HCT116 (cell line): Measurements from ENCODE around the gene TNFSF13. TPM values are rescaled to one million over a fixed set of nuclear protein-coding genes. Genes with fewer than 3 reads are reported as not detected.

Experiments
- ATAC-seq: fragments of 200-7000 bp; cut with Tn5 transposase; 2 replicates; pipeline ENCODE4 v1.9.1; 2020; ENCODE audit warnings: mild to moderate bottlenecking, moderate library complexity
- BruUV-seq: library from RNA; stranded (reverse); fragments of 400-500 nt; replicated peaks from 2 replicates; lab custom pipeline; 2021; lab: Mats Ljungman, UMichigan
- CTCF ChIA-PET: fragments of 300-600 bp; sonication (Branson Sonifier 250); formaldehyde crosslinking; loops from one replicate; lab custom pipeline; 2021; ENCODE audit warnings: antibody characterized with exemption; lab: Charles Lee
- POLR2A ChIA-PET: fragments of 300-600, 350-600 bp; sonication (Branson Sonifier 250); formaldehyde crosslinking; loops from one replicate; lab custom pipeline; 2021; ENCODE audit warnings: antibody characterized with exemption; lab: Charles Lee
- RAD21 ChIA-PET, 2 experiments: fragments of 300-600 bp; sonication (Branson Sonifier 250); formaldehyde crosslinking; loops; one replicate each; lab custom pipeline; 2023; ENCODE audit warnings: low total read pairs in 2 of 2; ENCODE audit not compliant: uncharacterized antibody in 2 of 2, unreplicated experiment in 2 of 2, low non-redundant PET in 1 of 2; lab: Charles Lee
- DNase-seq: peaks from one replicate; pipeline ENCODE4 v3.0.0-alpha.2; 2010; ENCODE audit warnings: low read depth, low spot score
- H2AFZ ChIP-seq: fragments of 200-600 bp; shearing (Covaris generic), sonication (generic); 2 replicates; pipeline ENCODE4 v1.6.1; 2017; ENCODE audit warnings: low read depth, mixed run types, mixed read lengths, antibody characterized with exemption, low read length; ENCODE audit not compliant: poor library complexity, severe bottlenecking
- H3K27ac ChIP-seq: 2 replicates; pipeline ENCODE4 v1.5.1; 2012; ENCODE audit warnings: low read depth, low read length
- H3K27me3 ChIP-seq: fragments of 200-600 bp; sonication (generic); 2 replicates; pipeline ENCODE4 v1.6.1; 2016; ENCODE audit warnings: mixed run types, low read length, mixed read lengths; ENCODE audit not compliant: insufficient read depth
- H3K36me3 ChIP-seq, 2 experiments: fragments of 200-500 bp in 1 of 2; fragments of 200-600 bp in 1 of 2; sonication (Bioruptor generic) in 1 of 2; sonication (generic) in 1 of 2; 2 replicates each; pipeline versions ENCODE4 v1.5.1 to v1.6.1; 2014 to 2016; ENCODE audit warnings: low read length in 2 of 2, inconsistent platforms in 1 of 2, mixed read lengths in 1 of 2, mixed run types in 1 of 2; ENCODE audit not compliant: insufficient read depth in 2 of 2, control insufficient read depth in 1 of 2
- H3K4me1 ChIP-seq, 2 experiments: fragments of 200-600 bp in 1 of 2; sonication (generic) in 1 of 2; 2 replicates each; pipeline versions ENCODE4 v1.5.1 to v1.6.1; 2012 to 2017; ENCODE audit warnings: low read length in 2 of 2, inconsistent platforms in 1 of 2, mild to moderate bottlenecking in 1 of 2, mixed read lengths in 1 of 2, mixed run types in 1 of 2, moderate library complexity in 1 of 2; ENCODE audit not compliant: insufficient read depth in 2 of 2, control insufficient read depth in 1 of 2
- H3K4me2 ChIP-seq: fragments of 200-600 bp; sonication (generic); 2 replicates; pipeline ENCODE4 v1.6.1; 2017; ENCODE audit warnings: mixed run types, low read length, mixed read lengths
- H3K4me3 ChIP-seq, 2 experiments: fragments of 200-600 bp in 1 of 2; sonication (generic) in 1 of 2; replicated peaks in 1 of 2; 2 replicates each; pipeline ENCODE4 v1.5.1; 2011 to 2016; ENCODE audit warnings: low read length in 2 of 2, control low read depth in 1 of 2, low read depth in 1 of 2, mild to moderate bottlenecking in 1 of 2, mixed read lengths in 1 of 2, mixed run types in 1 of 2
- H3K79me2 ChIP-seq: fragments of 200-600 bp; sonication (generic); 2 replicates; pipeline ENCODE4 v1.6.1; 2017; ENCODE audit warnings: mild to moderate bottlenecking, mixed run types, low read length, moderate library complexity, mixed read lengths; ENCODE audit not compliant: insufficient read depth
- H3K9ac ChIP-seq: fragments of 200-600 bp; sonication (generic); 2 replicates; pipeline ENCODE4 v1.6.1; 2016; ENCODE audit warnings: low read length, mixed read lengths
- H3K9me2 ChIP-seq: fragments of 200-600 bp; sonication (generic), shearing (Covaris generic); 2 replicates; pipeline ENCODE4 v1.6.1; 2017; ENCODE audit warnings: mixed run types, mild to moderate bottlenecking, moderate library complexity; ENCODE audit not compliant: insufficient read depth
- H3K9me3 ChIP-seq, 2 experiments: fragments of 200-500 bp in 1 of 2; fragments of 200-600 bp in 1 of 2; sonication (Bioruptor generic) in 1 of 2; sonication (generic) in 1 of 2; 2 replicates each; pipeline ENCODE4 v1.6.1; 2014 to 2017; ENCODE audit warnings: low read length in 2 of 2, mixed read lengths in 2 of 2, inconsistent platforms in 1 of 2, low read depth in 1 of 2, mild to moderate bottlenecking in 1 of 2, mixed run types in 1 of 2, moderate library complexity in 1 of 2; ENCODE audit not compliant: control insufficient read depth in 1 of 2, insufficient read depth in 1 of 2
- H4K20me1 ChIP-seq: fragments of 200-600 bp; sonication (generic), shearing (Covaris generic); 2 replicates; pipeline ENCODE4 v1.6.1; 2017; ENCODE audit warnings: mixed run types, mild to moderate bottlenecking, moderate library complexity; ENCODE audit not compliant: insufficient read depth
- CEBPB ChIP-seq: IDR thresholded peaks from 2 replicates; pipeline ENCODE4 v1.6.1; 2012; ENCODE audit warnings: low read depth
- ELF1 ChIP-seq: IDR thresholded peaks from 2 replicates; pipeline ENCODE4 v1.6.1; 2012; ENCODE audit warnings: low read depth, borderline replicate concordance
- EZH2 ChIP-seq: fragments of 200-600 bp; sonication (generic); IDR thresholded peaks from 2 replicates; pipeline ENCODE4 v1.6.1; 2017; ENCODE audit warnings: antibody characterized with exemption, mixed run types
- JUND ChIP-seq: IDR thresholded peaks from 2 replicates; pipeline ENCODE4 v1.6.1; 2012
- POLR2A ChIP-seq: IDR thresholded peaks from 2 replicates; pipeline ENCODE4 v1.7.0; 2011; ENCODE audit warnings: borderline replicate concordance; ENCODE audit not compliant: insufficient read depth, insufficient read length; ENCODE audit errors: extremely low read depth
- POLR2AphosphoS5 ChIP-seq: IDR thresholded peaks from 2 replicates; pipeline ENCODE4 v1.6.1; 2011; ENCODE audit warnings: mild to moderate bottlenecking, low read depth, low read length, moderate library complexity
- RAD21 ChIP-seq: IDR thresholded peaks from 2 replicates; pipeline ENCODE4 v1.6.1; 2012; ENCODE audit warnings: low read depth, mild to moderate bottlenecking
- SP1 ChIP-seq: IDR thresholded peaks from 2 replicates; pipeline ENCODE4 v1.6.1; 2012; ENCODE audit warnings: low read depth
- YY1 ChIP-seq: IDR thresholded peaks from 2 replicates; pipeline ENCODE4 v1.6.1; 2011; ENCODE audit warnings: low read length, low read depth, moderate library complexity, mild to moderate bottlenecking; ENCODE audit not compliant: insufficient replicate concordance; ENCODE audit errors: extremely low read depth
- ZBTB33 ChIP-seq: IDR thresholded peaks from 2 replicates; pipeline ENCODE4 v1.6.1; 2011; ENCODE audit warnings: mild to moderate bottlenecking, low read length, moderate library complexity; ENCODE audit not compliant: insufficient replicate concordance; ENCODE audit errors: extremely low read depth
- ZFX ChIP-seq: fragments of 450-650 bp; IDR thresholded peaks from 2 replicates; pipeline ENCODE4 v1.6.1; 2017
- intact Hi-C: fragments of 100-400 bp; cut with micrococcal nuclease; formaldehyde crosslinking; loops from 2 replicates; pipeline ENCODE4 v1.10.0; 2022
- total RNA-seq: library from RNA; stranded (reverse); gene quantifications from one replicate; pipeline ENCODE4 v1.2.1, GENCODE V29; 2021; ENCODE audit not compliant: unreplicated experiment

Gene TNFSF13
- total RNA-seq, 1 experiment from 2014 or later, result 0.71 TPM

GRCh38 chr17:7508846-7509245 lies 49.7 kb upstream of the TNFSF13 start:
- POLR2A ChIA-PET, result no interaction called here
- Histone ChIP-seq H3K36me3 (peaks cover 66 to 81% of the 10 kb centered on the region in 2 experiments), H3K4me1 (no peaks in the 10 kb centered on the region), H3K27me3 (no peaks in the 10 kb centered on the region), H3K9ac (no peak overlapping the region), H3K27ac (no peak overlapping the region), H3K9me2 (no peaks in the 10 kb centered on the region), H3K4me3 (no peak overlapping the region), H2AFZ (no peak overlapping the region), H3K9me3 (no peaks in the 10 kb centered on the region), H3K79me2 (peaks cover 19% of the 10 kb centered on the region; the same call in 1 of the 2 replicates), H4K20me1 (no peaks in the 10 kb centered on the region), H3K4me2 (no peak overlapping the region)
- RAD21 ChIA-PET, result no interaction called here
- TF ChIP-seq EZH2 (no peak), ZFX (no peak), CEBPB (no peak), POLR2AphosphoS5 (no peak), JUND (no peak), ELF1 (no peak), RAD21 (no peak), SP1 (no peak), POLR2A (no peak), ZBTB33 (no peak), YY1 (no peak)
- ATAC-seq (no peak), DNase-seq (no peak)
- no TSS peak for BruUV-seq
- CTCF ChIA-PET, result interaction anchor here (0.7 kb wide), 1 partner anchor 52 kb away, joined by 3 read pairs; no protein-coding TSS in a partner anchor
- intact Hi-C loops, result no loop called here
